Fibroblast of lung (primary cell): ENCODE results near the gene CFAP46. TPM values are rescaled to one million over a fixed set of nuclear protein-coding genes. Genes with fewer than 3 reads are reported as not detected.

ENCODE experiments used
- DNase-seq, 2 donors: peaks; one replicate each; pipeline versions ENCODE4 v3.0.0 to v3.0.0-alpha.2; 2010; ENCODE audit warnings: low read depth in 2 of 2
- H2AFZ ChIP-seq: 2 replicates; pipeline ENCODE4 v1.5.1; 2012; ENCODE audit warnings: low read length, control low read depth, inconsistent platforms
- H3K27ac ChIP-seq: 2 replicates; pipeline ENCODE4 v1.5.1; 2011; ENCODE audit warnings: low read length, control low read depth; ENCODE audit not compliant: insufficient read depth
- H3K27me3 ChIP-seq: 2 replicates; pipeline ENCODE4 v1.5.1; 2011; ENCODE audit warnings: mild to moderate bottlenecking, low read length; ENCODE audit not compliant: control insufficient read depth, insufficient read depth
- H3K36me3 ChIP-seq: 2 replicates; pipeline ENCODE4 v1.5.1; 2011; ENCODE audit warnings: low read length; ENCODE audit not compliant: control insufficient read depth, insufficient read depth
- H3K4me1 ChIP-seq: 2 replicates; pipeline ENCODE4 v1.5.1; 2011; ENCODE audit warnings: low read length; ENCODE audit not compliant: control insufficient read depth, insufficient read depth; ENCODE audit errors: extremely low read depth
- H3K4me2 ChIP-seq: 2 replicates; pipeline ENCODE4 v1.5.1; 2011; ENCODE audit warnings: low read length, control low read depth; ENCODE audit not compliant: insufficient read depth; ENCODE audit errors: extremely low read depth
- H3K4me3 ChIP-seq, 4 experiments: fragments of 200-600 bp in 1 of 4; sonication (generic) in 1 of 4; replicated peaks in 1 of 4; 2 replicates each; pipeline ENCODE4 v1.5.1; 2011 to 2016; ENCODE audit warnings: low read length in 4 of 4, low read depth in 3 of 4, mild to moderate bottlenecking in 3 of 4, control low read depth in 2 of 4, inconsistent platforms in 1 of 4, mixed read lengths in 1 of 4; ENCODE audit not compliant: insufficient read depth in 1 of 4; ENCODE audit errors: control extremely low read depth in 1 of 4
- H3K79me2 ChIP-seq: 2 replicates; pipeline ENCODE4 v1.5.1; 2012; ENCODE audit warnings: mild to moderate bottlenecking, low read length, inconsistent platforms; ENCODE audit not compliant: control insufficient read depth, insufficient read depth
- H3K9ac ChIP-seq: 2 replicates; pipeline ENCODE4 v1.5.1; 2011; ENCODE audit warnings: mild to moderate bottlenecking, low read length, control low read depth; ENCODE audit not compliant: insufficient read depth
- H3K9me3 ChIP-seq: 2 replicates; pipeline ENCODE4 v1.5.1; 2012; ENCODE audit warnings: low read depth, low read length; ENCODE audit not compliant: control insufficient read depth, insufficient read depth
- H4K20me1 ChIP-seq: 2 replicates; pipeline ENCODE4 v1.5.1; 2011; ENCODE audit warnings: low read length; ENCODE audit not compliant: control insufficient read depth, insufficient read depth; ENCODE audit errors: extremely low read depth
- CTCF ChIP-seq, 2 donors: IDR thresholded peaks in 1 of 2; conservative IDR thresholded peaks in 1 of 2; 1 replicate in 1 of 2; 2 replicates in 1 of 2; pipeline ENCODE4 v1.5.1; 2011 to 2012; ENCODE audit warnings: low read length in 2 of 2, control low read depth in 1 of 2, inconsistent platforms in 1 of 2, low read depth in 1 of 2, mild to moderate bottlenecking in 1 of 2
- EZH2 ChIP-seq: IDR thresholded peaks from 2 replicates; pipeline ENCODE4 v1.5.1; 2012; ENCODE audit warnings: low read length, control low read depth, mild to moderate bottlenecking; ENCODE audit errors: missing control alignments
- polyA plus RNA-seq, 2 donors: library from polyadenylated mRNA; depleted of rRNA in 1 of 2; stranded (reverse) in 1 of 2; unstranded in 1 of 2; fragments of >200 nt; gene quantifications; 2 replicates each; pipeline ENCODE4 v1.2.1, GENCODE V29; 2011 to 2012; ENCODE audit warnings: missing spikeins in 1 of 2
- total RNA-seq: library from RNA; depleted of rRNA; stranded (reverse); fragments of >200 nt; gene quantifications from 2 replicates; pipeline ENCODE4 v1.2.1, GENCODE V29; 2014

CFAP46 gene
- total and polyA plus RNA-seq, 2 donors (not counting 1 experiment from before 2014, with no cell fraction given) = 0.25 to 0.66 TPM

- Histone ChIP-seq H3K4me1 (no peaks in the 10 kb centered on the region), H3K9me3 (no peaks in the 10 kb centered on the region), H3K79me2 (no peaks in the 10 kb centered on the region), H3K4me2 (no peak overlapping the region), H3K9ac (no peak overlapping the region), H2AFZ (no peak overlapping the region), H3K27me3 (peaks cover 3% of the 10 kb centered on the region), H3K36me3 (no peaks in the 10 kb centered on the region), H3K27ac (no peak overlapping the region), H4K20me1 (no peaks in the 10 kb centered on the region), H3K4me3 (no peak overlapping the region)
- no peak for DNase-seq
- TF ChIP-seq EZH2 = no peak
- TF ChIP-seq CTCF (conservative IDR thresholded peaks at IDR 0.05 in 1 of 2, IDR thresholded peaks at IDR 0.05 in 1 of 2; ENCODE audit: low read depth in 1 of 2, low read length in 2 of 2) = no peak
These were observed 2.1 kb upstream of the CFAP46 start for GRCh38 chr10:132944510-132944909.

GRCh38 chr10:132943791-132944404 lies 1.5 kb upstream of the CFAP46 start:
- Histone ChIP-seq H3K9me3 (no peaks in the 10 kb centered on the region), H3K27me3 (peaks cover 3% of the 10 kb centered on the region), H2AFZ (no peak overlapping the region), H3K79me2 (no peaks in the 10 kb centered on the region), H3K36me3 (no peaks in the 10 kb centered on the region), H3K9ac (no peak overlapping the region), H3K4me1 (no peaks in the 10 kb centered on the region), H4K20me1 (no peaks in the 10 kb centered on the region), H3K4me2 (no peak overlapping the region), H3K27ac (no peak overlapping the region), H3K4me3 (no peak overlapping the region)
- no peak for TF ChIP-seq CTCF (conservative IDR thresholded peaks at IDR 0.05 in 1 of 2, IDR thresholded peaks at IDR 0.05 in 1 of 2; ENCODE audit: low read depth in 1 of 2, low read length in 2 of 2)
- TF ChIP-seq EZH2 = no peak
- no peak for DNase-seq

- no peak overlapping the region for H3K9ac ChIP-seq
- no peaks in the 10 kb centered on the region for H4K20me1 ChIP-seq
- no peaks in the 10 kb centered on the region for H3K79me2 ChIP-seq
- H3K4me1 ChIP-seq = no peaks in the 10 kb centered on the region
- peak overlapping the region; percentile 66 for H3K4me2 ChIP-seq
- no peak overlapping the region for H2AFZ ChIP-seq
- peak overlapping the region in 2 of 4 experiments; percentile 46 to 57 for H3K4me3 ChIP-seq
- no peak overlapping the region for H3K27ac ChIP-seq
- no peaks in the 10 kb centered on the region for H3K36me3 ChIP-seq
- DNase-seq = no peak
- H3K9me3 ChIP-seq = no peaks in the 10 kb centered on the region
- no peak for TF ChIP-seq EZH2
- no peak for TF ChIP-seq CTCF (conservative IDR thresholded peaks at IDR 0.05 in 1 of 2, IDR thresholded peaks at IDR 0.05 in 1 of 2; ENCODE audit: low read depth in 1 of 2, low read length in 2 of 2)
- peaks cover 3% of the 10 kb centered on the region for H3K27me3 ChIP-seq
These were observed 854 bp upstream of the CFAP46 start for GRCh38 chr10:132943058-132943790.
